ENCODE results near the gene KCTD4. TPM values are rescaled to one million over a fixed set of nuclear protein-coding genes. Genes with fewer than 3 reads are reported as not detected.

Gene KCTD4
- total RNA-seq, 1 donor, result under 0.01 TPM

DNA sequence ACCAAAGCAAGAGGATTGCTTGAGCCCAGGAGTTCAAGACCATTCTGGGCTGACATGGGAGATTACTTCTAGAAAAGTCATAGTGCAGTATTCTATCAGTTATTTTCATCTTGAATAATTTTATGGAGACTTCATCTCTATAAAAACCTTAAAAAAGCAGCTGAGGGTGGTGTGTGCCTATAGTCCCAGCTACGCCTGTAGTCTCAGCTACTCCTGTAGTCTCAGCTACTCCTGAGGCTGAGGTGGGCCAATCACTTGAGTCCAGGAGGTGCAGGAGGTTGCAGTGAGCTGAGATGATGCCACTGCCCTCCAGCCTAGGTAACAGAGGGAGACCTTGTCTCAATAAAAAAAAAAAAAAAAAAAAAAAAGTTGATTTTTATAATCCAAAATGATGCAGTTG, 22.1 kb upstream of the KCTD4 start:
- Histone ChIP-seq H3K27me3 (ENCODE audit: insufficient read depth, low read length) (no peaks in the 10 kb centered on the region), H3K36me3 (ENCODE audit: insufficient read depth, low read length) (no peaks in the 10 kb centered on the region), H3K27ac (ENCODE audit: low read depth, low read length) (no peak overlapping the region), H3K4me2 (ENCODE audit: insufficient read depth, low read length) (no peak overlapping the region), H3K9me3 (ENCODE audit: low read depth, low read length) (no peaks in the 10 kb centered on the region), H3K4me1 (ENCODE audit: insufficient read depth, low read length) (peaks cover 30% of the 10 kb centered on the region), H3K79me2 (ENCODE audit: insufficient read depth, low read length) (peaks cover 44% of the 10 kb centered on the region), H3K4me3 (ENCODE audit: insufficient read depth, low read length) (no peak overlapping the region), H2AFZ (ENCODE audit: low read length) (no peak overlapping the region), H4K20me1 (ENCODE audit: insufficient read depth, low read length) (no peaks in the 10 kb centered on the region)
- TF ChIP-seq CTCF (IDR thresholded peaks at IDR 0.05; ENCODE audit: extremely low read depth, low read depth, low read length), result no peak
- DNase-seq (ENCODE audit: insufficient read length, low spot score, missing footprints), result no peak

DNA sequence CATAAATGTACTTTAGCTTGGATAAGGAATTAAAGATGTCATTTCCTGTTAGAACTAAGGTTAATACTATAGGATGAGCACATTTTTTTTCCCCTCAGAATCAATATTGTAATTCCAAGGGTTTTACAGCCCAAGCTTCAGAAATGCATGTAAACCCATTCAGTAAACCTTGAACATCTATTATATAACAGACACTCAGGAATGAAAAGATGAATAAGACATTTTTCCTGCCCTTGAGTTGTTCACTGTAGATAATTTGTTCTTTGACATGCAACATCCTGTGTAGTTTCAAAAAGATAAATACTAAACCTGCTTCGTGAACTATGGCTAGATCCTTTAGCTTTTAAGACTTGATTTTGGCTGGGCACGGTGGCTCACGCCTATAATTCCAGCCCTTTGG, 21.7 kb upstream of the KCTD4 start:
- no peak for TF ChIP-seq CTCF (IDR thresholded peaks at IDR 0.05; ENCODE audit: extremely low read depth, low read depth, low read length)

DNA sequence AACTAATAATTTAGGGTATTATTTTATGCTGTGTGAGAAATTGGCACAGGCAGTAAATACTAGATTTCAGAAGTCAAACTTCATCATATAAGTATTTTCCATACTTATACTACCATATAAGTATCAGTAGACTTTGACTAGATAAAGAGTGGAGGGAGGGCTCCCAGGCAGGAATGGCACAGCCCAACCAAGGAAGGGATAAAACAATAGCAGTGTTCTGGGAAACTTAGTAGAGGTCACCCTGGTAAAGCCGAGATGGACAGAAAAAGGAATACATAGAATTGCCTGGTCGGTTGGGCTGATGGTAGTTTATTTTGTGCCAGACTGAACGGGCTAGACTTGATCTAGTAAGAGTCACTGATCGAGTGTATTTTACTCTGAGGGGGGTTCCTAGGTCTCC, 19.6 kb upstream of the KCTD4 start:
- no peak for TF ChIP-seq CTCF (IDR thresholded peaks at IDR 0.05; ENCODE audit: extremely low read depth, low read depth, low read length)
- H3K4me2 ChIP-seq (ENCODE audit: insufficient read depth, low read length), result peak overlapping the region; percentile 66
- H3K79me2 ChIP-seq (ENCODE audit: insufficient read depth, low read length), result peaks cover 34% of the 10 kb centered on the region
- no peak overlapping the region for H3K4me3 ChIP-seq (ENCODE audit: insufficient read depth, low read length)
- peak overlapping the region; percentile 70 for H3K27ac ChIP-seq (ENCODE audit: low read depth, low read length)
- no peaks in the 10 kb centered on the region for H3K27me3 ChIP-seq (ENCODE audit: insufficient read depth, low read length)
- H3K9me3 ChIP-seq (ENCODE audit: low read depth, low read length), result no peaks in the 10 kb centered on the region
- no peak overlapping the region for H2AFZ ChIP-seq (ENCODE audit: low read length)
- H4K20me1 ChIP-seq (ENCODE audit: insufficient read depth, low read length), result no peaks in the 10 kb centered on the region
- H3K36me3 ChIP-seq (ENCODE audit: insufficient read depth, low read length), result no peaks in the 10 kb centered on the region
- H3K4me1 ChIP-seq (ENCODE audit: insufficient read depth, low read length), result peaks cover 30% of the 10 kb centered on the region
- no peak for DNase-seq (ENCODE audit: insufficient read length, low spot score, missing footprints)

More for the DNA sequence above, 21.7 kb upstream of the KCTD4 start:
- H3K4me3 ChIP-seq (ENCODE audit: insufficient read depth, low read length), result no peak overlapping the region
- no peaks in the 10 kb centered on the region for H3K9me3 ChIP-seq (ENCODE audit: low read depth, low read length)
- peaks cover 40% of the 10 kb centered on the region for H3K79me2 ChIP-seq (ENCODE audit: insufficient read depth, low read length)
- no peak overlapping the region for H3K27ac ChIP-seq (ENCODE audit: low read depth, low read length)
- no peak overlapping the region for H2AFZ ChIP-seq (ENCODE audit: low read length)
- peaks cover 30% of the 10 kb centered on the region for H3K4me1 ChIP-seq (ENCODE audit: insufficient read depth, low read length)
- H3K27me3 ChIP-seq (ENCODE audit: insufficient read depth, low read length), result no peaks in the 10 kb centered on the region
- no peaks in the 10 kb centered on the region for H4K20me1 ChIP-seq (ENCODE audit: insufficient read depth, low read length)
- DNase-seq (ENCODE audit: insufficient read length, low spot score, missing footprints), result no peak
- H3K36me3 ChIP-seq (ENCODE audit: insufficient read depth, low read length), result no peaks in the 10 kb centered on the region
- no peak overlapping the region for H3K4me2 ChIP-seq (ENCODE audit: insufficient read depth, low read length)

DNA sequence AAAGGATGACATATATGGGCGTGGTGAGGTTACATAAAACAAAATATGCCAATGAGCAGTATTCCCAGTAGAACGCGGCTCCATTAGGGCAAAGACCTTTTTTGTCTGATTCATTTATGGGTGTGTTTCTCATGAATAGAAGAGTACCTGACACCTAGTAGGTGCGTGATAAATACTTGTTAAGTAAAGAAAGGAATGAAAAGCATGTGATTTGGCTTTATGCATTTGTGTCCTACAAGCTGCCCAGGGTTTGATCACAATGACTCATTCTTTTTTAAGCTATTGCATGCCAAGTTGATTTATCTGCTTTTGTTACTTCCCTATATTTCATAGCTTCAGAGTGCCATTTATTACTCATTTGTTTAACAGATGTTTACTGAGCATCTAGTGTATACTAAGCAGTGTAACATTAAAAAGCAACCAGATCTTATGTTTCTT, 19.1 kb upstream of the KCTD4 start:
- H3K4me1 ChIP-seq (ENCODE audit: insufficient read depth, low read length), result peaks cover 32% of the 10 kb centered on the region
- no peak overlapping the region for H3K4me3 ChIP-seq (ENCODE audit: insufficient read depth, low read length)
- H2AFZ ChIP-seq (ENCODE audit: low read length), result no peak overlapping the region
- H4K20me1 ChIP-seq (ENCODE audit: insufficient read depth, low read length), result no peaks in the 10 kb centered on the region
- H3K9me3 ChIP-seq (ENCODE audit: low read depth, low read length), result no peaks in the 10 kb centered on the region
- H3K27ac ChIP-seq (ENCODE audit: low read depth, low read length), result peak overlapping the region; percentile 70
- H3K4me2 ChIP-seq (ENCODE audit: insufficient read depth, low read length), result peak overlapping the region; percentile 66
- peaks cover 29% of the 10 kb centered on the region for H3K79me2 ChIP-seq (ENCODE audit: insufficient read depth, low read length)
- no peaks in the 10 kb centered on the region for H3K27me3 ChIP-seq (ENCODE audit: insufficient read depth, low read length)
- TF ChIP-seq CTCF (IDR thresholded peaks at IDR 0.05; ENCODE audit: extremely low read depth, low read depth, low read length), result no peak
- H3K36me3 ChIP-seq (ENCODE audit: insufficient read depth, low read length), result no peaks in the 10 kb centered on the region
- no peak for DNase-seq (ENCODE audit: insufficient read length, low spot score, missing footprints)
